ENCODE data around the gene RASSF5.

RASSF5 gene

GRCh38 chr1:206563367-206564207 is 56.3 kb downstream of the RASSF5 start:
- H3K4me3 ChIP-seq (ENCODE audit: low read depth, low read length) = no peak overlapping the region
- TF ChIP-seq CTCF (IDR thresholded peaks at IDR 0.05; ENCODE audit: low read depth, low read length) = no peak

- no peak overlapping the region for H3K4me3 ChIP-seq (ENCODE audit: low read depth, low read length)
- TF ChIP-seq CTCF (IDR thresholded peaks at IDR 0.05; ENCODE audit: low read depth, low read length) = no peak
These were observed 58.7 kb downstream of the RASSF5 start for GRCh38 chr1:206565995-206566394.

- H3K4me3 ChIP-seq (ENCODE audit: low read depth, low read length) = no peak overlapping the region
- TF ChIP-seq CTCF (IDR thresholded peaks at IDR 0.05; ENCODE audit: low read depth, low read length) = no peak
These were observed 59.7 kb downstream of the RASSF5 start for GRCh38 chr1:206566999-206567398.

- no peak overlapping the region for H3K4me3 ChIP-seq (ENCODE audit: low read depth, low read length)
- TF ChIP-seq CTCF (IDR thresholded peaks at IDR 0.05; ENCODE audit: low read depth, low read length) = no peak
These were observed 60.9 kb downstream of the RASSF5 start for GRCh38 chr1:206568256-206568655.

GRCh38 chr1:206568779-206569352 is 61.5 kb downstream of the RASSF5 start:
- TF ChIP-seq CTCF (IDR thresholded peaks at IDR 0.05; ENCODE audit: low read depth, low read length) = no peak
- no peak overlapping the region for H3K4me3 ChIP-seq (ENCODE audit: low read depth, low read length)

- TF ChIP-seq CTCF (IDR thresholded peaks at IDR 0.05; ENCODE audit: low read depth, low read length) = no peak
- no peak overlapping the region for H3K4me3 ChIP-seq (ENCODE audit: low read depth, low read length)
These were observed 62.2 kb downstream of the RASSF5 start for GRCh38 chr1:206569556-206569955.

GRCh38 chr1:206570529-206570928 is 63.2 kb downstream of the RASSF5 start:
- H3K4me3 ChIP-seq (ENCODE audit: low read depth, low read length) = no peak overlapping the region
- TF ChIP-seq CTCF (IDR thresholded peaks at IDR 0.05; ENCODE audit: low read depth, low read length) = no peak

Data from WI38 (cell line).